ENCODE results near the gene CCDC170.

CCDC170 gene

GRCh38 chr6:151477726-151478125 is 16.1 kb upstream of the CCDC170 start:
- no peak for DNase-seq (ENCODE audit: low read depth in 2 of 2)
- no peak overlapping the region for H3K4me3 ChIP-seq (replicated peaks in 1 of 2; ENCODE audit: low read depth in 2 of 2, low read length in 2 of 2)
- no peak for TF ChIP-seq CTCF (IDR thresholded peaks at IDR 0.05; ENCODE audit: low read depth, low read length)

- H3K4me3 ChIP-seq (replicated peaks in 1 of 2; ENCODE audit: low read depth in 2 of 2, low read length in 2 of 2): no peak overlapping the region
- no peak for TF ChIP-seq CTCF (IDR thresholded peaks at IDR 0.05; ENCODE audit: low read depth, low read length)
- DNase-seq (ENCODE audit: low read depth in 2 of 2): no peak
Measured at GRCh38 chr6:151478670-151479069, 15.1 kb upstream of the CCDC170 start.

GRCh38 chr6:151481786-151482185 is 12.0 kb upstream of the CCDC170 start:
- DNase-seq (ENCODE audit: low read depth in 2 of 2): peak in 1 of 2 donors; percentile 19
- TF ChIP-seq CTCF (IDR thresholded peaks at IDR 0.05; ENCODE audit: low read depth, low read length): no peak
- no peak overlapping the region for H3K4me3 ChIP-seq (replicated peaks in 1 of 2; ENCODE audit: low read depth in 2 of 2, low read length in 2 of 2)

GRCh38 chr6:151482290-151482689 is 11.5 kb upstream of the CCDC170 start:
- DNase-seq (ENCODE audit: low read depth in 2 of 2): peak; percentile 57 to 69
- H3K4me3 ChIP-seq (replicated peaks in 1 of 2; ENCODE audit: low read depth in 2 of 2, low read length in 2 of 2): no peak overlapping the region
- TF ChIP-seq CTCF (IDR thresholded peaks at IDR 0.05; ENCODE audit: low read depth, low read length): no peak

- no peak for DNase-seq (ENCODE audit: low read depth in 2 of 2)
- H3K4me3 ChIP-seq (replicated peaks in 1 of 2; ENCODE audit: low read depth in 2 of 2, low read length in 2 of 2): no peak overlapping the region
- no peak for TF ChIP-seq CTCF (IDR thresholded peaks at IDR 0.05; ENCODE audit: low read depth, low read length)
Measured at GRCh38 chr6:151483994-151484393, 9.8 kb upstream of the CCDC170 start.

GRCh38 chr6:151488226-151488625 is 5.6 kb upstream of the CCDC170 start:
- H3K4me3 ChIP-seq (replicated peaks in 1 of 2; ENCODE audit: low read depth in 2 of 2, low read length in 2 of 2): no peak overlapping the region
- no peak for TF ChIP-seq CTCF (IDR thresholded peaks at IDR 0.05; ENCODE audit: low read depth, low read length)
- peak in 1 of 2 donors; percentile 43 for DNase-seq (ENCODE audit: low read depth in 2 of 2)

- no peak for TF ChIP-seq CTCF (IDR thresholded peaks at IDR 0.05; ENCODE audit: low read depth, low read length)
- no peak overlapping the region for H3K4me3 ChIP-seq (replicated peaks in 1 of 2; ENCODE audit: low read depth in 2 of 2, low read length in 2 of 2)
- DNase-seq (ENCODE audit: low read depth in 2 of 2): peak in 1 of 2 donors; percentile 18
Measured at GRCh38 chr6:151490996-151491395, 2.8 kb upstream of the CCDC170 start.

Data from cardiac fibroblast (primary cell).